Vagina (tissue), 2 donors: ENCODE data around the gene EAF1. TPM values are rescaled to one million over a fixed set of nuclear protein-coding genes. Genes with fewer than 3 reads are reported as not detected.
"Not testable (repeated sequence)": the region's sequence is repeated elsewhere in the genome, so short reads cannot be mapped to it uniquely, and the experiment has no call there.

Source experiments
- DNase-seq, 2 donors: peaks; one replicate each; pipeline ENCODE4 v3.0.0-alpha.2; 2017; ENCODE audit errors: extremely low spot score in 2 of 2
- H3K27ac ChIP-seq: fragments of 200-600 bp; sonication (generic); one replicate; pipeline ENCODE4 v1.5.1; 2019
- H3K27me3 ChIP-seq: fragments of 200-600 bp; sonication (generic); one replicate; pipeline ENCODE4 v1.5.1; 2019
- H3K36me3 ChIP-seq, 2 donors: fragments of 200-600 bp; sonication (generic); one replicate each; pipeline ENCODE4 v1.5.1; 2017 to 2019
- H3K4me1 ChIP-seq: fragments of 200-600 bp; sonication (generic); one replicate; pipeline ENCODE4 v1.5.1; 2019
- H3K4me3 ChIP-seq, 2 donors: fragments of 200-600 bp; sonication (generic); 1 replicate in 1 of 2; 2 replicates in 1 of 2; pipeline ENCODE4 v1.5.1; 2016 to 2019
- H3K9me3 ChIP-seq: fragments of 200-600 bp; sonication (generic); one replicate; pipeline ENCODE4 v1.5.1; 2019
- CTCF ChIP-seq, 3 experiments: fragments of 450-650 bp in 2 of 3; fragments of 200-600 bp in 1 of 3; sonication (generic) in 1 of 3; IDR thresholded peaks; one replicate each; pipeline ENCODE4 v1.5.1; 2017 to 2019; ENCODE audit warnings: antibody characterized with exemption in 3 of 3, mild to moderate bottlenecking in 2 of 3, moderate library complexity in 2 of 3
- POLR2A ChIP-seq, 2 donors: fragments of 450-650 bp; IDR thresholded peaks; one replicate each; pipeline ENCODE4 v1.6.1; 2017; ENCODE audit warnings: antibody characterized with exemption in 2 of 2, mild to moderate bottlenecking in 2 of 2, moderate library complexity in 2 of 2
- POLR2AphosphoS5 ChIP-seq, 2 donors: sonication (generic); formaldehyde crosslinking; IDR thresholded peaks; one replicate each; pipeline ENCODE4 v1.9.0; 2017; ENCODE audit warnings: antibody characterized with exemption in 2 of 2, mild to moderate bottlenecking in 2 of 2, low read depth in 1 of 2; ENCODE audit not compliant: insufficient read depth in 1 of 2
- intact Hi-C: fragments of 100-400 bp; cut with DNase I; formaldehyde crosslinking; loops from one replicate; pipeline ENCODE4 v1.15.1; 2023
- total RNA-seq: library from RNA; depleted of rRNA; stranded (reverse); fragments of >200 nt; gene quantifications from one replicate; pipeline ENCODE4 v1.2.3, GENCODE V29; 2016

EAF1 gene
- total RNA-seq, 1 donor from 2014 or later, result 15.7 TPM

GRCh38 chr3:15384510-15385237 lies 42.7 kb upstream of the EAF1 start:
- Histone ChIP-seq H3K27me3 (no peaks in the 10 kb centered on the region), H3K27ac (no peak overlapping the region), H3K36me3 (no peaks in the 10 kb centered on the region), H3K9me3 (peaks cover 5% of the 10 kb centered on the region), H3K4me1 (no peaks in the 10 kb centered on the region), H3K4me3 (no peak overlapping the region)
- TF ChIP-seq CTCF (IDR thresholded peaks at IDR 0.05), result no peak
- TF ChIP-seq POLR2A (IDR thresholded peaks at IDR 0.05), result no peak
- TF ChIP-seq POLR2AphosphoS5 (IDR thresholded peaks at IDR 0.05; ENCODE audit: insufficient read depth in 1 of 2, low read depth in 1 of 2), result no peak
- intact Hi-C loops, result no loop called here
- no peak for DNase-seq

DNA sequence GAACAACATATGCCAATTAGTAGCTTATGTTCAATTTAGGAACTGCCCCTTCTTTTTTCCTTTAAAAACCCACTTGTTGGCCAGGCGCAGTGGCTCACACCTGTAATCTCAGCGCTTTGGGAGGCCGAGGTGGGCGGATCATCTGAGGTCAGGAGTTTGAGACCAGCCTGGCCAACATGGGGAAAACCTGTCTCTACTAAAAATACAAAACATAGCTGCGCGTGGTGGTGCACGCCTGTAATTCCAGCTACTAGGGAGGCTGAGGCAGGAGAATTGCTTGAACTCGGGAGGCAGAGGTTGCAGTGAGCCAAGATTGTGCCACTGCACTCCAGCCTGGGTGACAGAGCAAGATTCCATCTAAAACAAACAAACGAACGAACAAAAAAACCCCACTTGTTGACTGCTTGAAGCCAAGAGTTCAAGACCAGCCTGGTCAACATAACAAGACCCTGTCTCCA lies 42.1 kb upstream of the EAF1 start:
- H3K4me3 ChIP-seq, H3K9me3 ChIP-seq, DNase-seq, H3K27ac ChIP-seq, intact Hi-C loops, H3K27me3 ChIP-seq, H3K4me1 ChIP-seq, H3K36me3 ChIP-seq: not testable (repeated sequence)

- Histone ChIP-seq H3K4me1 (no peaks in the 10 kb centered on the region), H3K27me3 (no peaks in the 10 kb centered on the region), H3K36me3 (no peaks in the 10 kb centered on the region), H3K27ac (no peak overlapping the region), H3K4me3 (no peak overlapping the region), H3K9me3 (peaks cover 5% of the 10 kb centered on the region)
- no peak for DNase-seq
- TF ChIP-seq POLR2A (IDR thresholded peaks at IDR 0.05) (no peak), CTCF (IDR thresholded peaks at IDR 0.05) (no peak), POLR2AphosphoS5 (IDR thresholded peaks at IDR 0.05; ENCODE audit: insufficient read depth in 1 of 2, low read depth in 1 of 2) (no peak)
- intact Hi-C loops, result no loop called here
Observed at GRCh38 chr3:15385901-15386653, 41.3 kb upstream of the EAF1 start.

DNA sequence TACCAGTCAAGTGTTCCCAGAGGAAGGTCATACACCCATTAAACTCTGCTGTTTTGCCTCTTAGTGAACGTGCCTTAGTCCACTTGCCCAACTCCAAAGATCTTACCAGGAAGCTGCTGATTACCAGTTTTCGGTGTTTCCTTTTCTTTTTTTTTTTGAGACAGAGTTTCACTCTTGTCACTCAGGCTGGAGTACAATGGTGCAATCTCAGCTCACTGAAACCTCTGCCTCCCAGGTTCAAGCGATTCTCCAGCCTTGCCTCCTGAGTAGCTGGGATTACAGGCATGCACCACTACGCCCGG lies 40.8 kb upstream of the EAF1 start:
- H3K27ac ChIP-seq, H3K27me3 ChIP-seq, H3K4me3 ChIP-seq, intact Hi-C loops, H3K4me1 ChIP-seq, DNase-seq, H3K9me3 ChIP-seq, H3K36me3 ChIP-seq: not testable (repeated sequence)

DNA sequence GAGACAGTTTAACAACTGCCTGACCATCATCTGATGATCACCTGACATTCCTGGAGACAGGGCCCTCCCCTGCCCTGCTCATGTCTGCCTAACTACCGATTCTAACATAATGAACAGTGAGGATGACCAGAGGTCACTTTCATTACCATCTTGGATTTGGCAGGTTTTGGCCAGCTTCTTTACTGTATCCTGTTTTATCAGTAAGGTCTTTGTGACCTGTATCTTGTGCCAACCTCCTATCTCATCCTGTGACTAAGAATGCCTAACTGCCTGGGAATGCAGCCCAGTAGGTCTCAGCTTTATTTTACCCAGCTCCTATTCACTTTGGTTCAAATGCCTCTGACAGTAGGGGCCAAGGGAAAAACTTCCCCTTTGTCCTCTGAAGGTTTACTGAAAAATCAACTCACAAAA lies 40.2 kb upstream of the EAF1 start:
- intact Hi-C loops, result no loop called here
- DNase-seq, result no peak
- Histone ChIP-seq H3K9me3 (peaks cover 5% of the 10 kb centered on the region), H3K4me1 (no peaks in the 10 kb centered on the region), H3K27me3 (no peaks in the 10 kb centered on the region), H3K4me3 (no peak overlapping the region), H3K27ac (peak overlapping the region; percentile 18), H3K36me3 (no peaks in the 10 kb centered on the region)
- TF ChIP-seq POLR2AphosphoS5 (IDR thresholded peaks at IDR 0.05; ENCODE audit: insufficient read depth in 1 of 2, low read depth in 1 of 2) (no peak), CTCF (IDR thresholded peaks at IDR 0.05) (no peak), POLR2A (IDR thresholded peaks at IDR 0.05) (no peak)

DNA sequence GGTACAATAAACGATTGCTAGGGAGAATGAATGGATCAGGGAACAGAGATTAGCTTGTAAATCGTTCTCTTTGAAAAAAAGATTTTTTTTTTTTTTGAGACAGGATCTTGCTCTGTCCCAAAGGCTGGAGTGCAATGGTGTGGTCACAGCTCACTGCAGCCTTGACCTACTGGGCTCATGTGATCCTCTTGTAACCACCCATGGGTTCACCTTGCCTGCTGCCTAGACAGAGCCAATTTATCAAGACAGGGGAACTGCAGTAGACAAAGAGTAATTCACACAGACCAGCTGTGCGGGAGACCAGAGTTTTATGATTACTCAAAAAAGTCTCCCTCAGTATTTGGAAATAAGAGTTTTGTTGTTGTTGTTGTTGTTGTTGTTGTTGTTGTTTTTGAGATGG lies 39.7 kb upstream of the EAF1 start:
- intact Hi-C loops, result no loop called here
- peak overlapping the region; percentile 18 for H3K27ac ChIP-seq
- peaks cover 5% of the 10 kb centered on the region for H3K9me3 ChIP-seq
- TF ChIP-seq CTCF (IDR thresholded peaks at IDR 0.05) (no peak), POLR2AphosphoS5 (IDR thresholded peaks at IDR 0.05; ENCODE audit: insufficient read depth in 1 of 2, low read depth in 1 of 2) (no peak), POLR2A (IDR thresholded peaks at IDR 0.05) (no peak)
- H3K27me3 ChIP-seq, result no peaks in the 10 kb centered on the region
- H3K36me3 ChIP-seq, result no peaks in the 10 kb centered on the region
- H3K4me3 ChIP-seq, result no peak overlapping the region
- no peak for DNase-seq
- no peaks in the 10 kb centered on the region for H3K4me1 ChIP-seq

DNA sequence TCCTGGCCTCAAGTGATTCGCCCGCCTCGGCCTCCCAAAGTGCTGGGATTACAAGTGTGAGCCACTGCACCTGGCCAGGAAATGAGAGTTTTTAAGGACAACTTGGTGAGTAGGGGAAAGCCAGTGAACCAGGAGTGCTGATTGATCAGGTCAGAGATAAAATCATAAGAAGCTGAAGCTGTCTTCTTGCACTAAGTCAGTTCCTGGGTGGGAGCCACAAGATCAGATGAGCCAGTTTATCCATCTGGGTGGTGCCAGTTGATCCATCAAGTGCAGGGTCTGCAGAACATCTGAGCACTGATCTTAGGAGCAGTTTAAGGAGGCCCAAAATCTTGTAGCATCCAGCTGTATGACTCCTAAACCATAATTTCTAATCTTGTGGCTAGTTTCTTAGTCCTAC lies 39.1 kb upstream of the EAF1 start:
- H3K27ac ChIP-seq, intact Hi-C loops: not testable (repeated sequence)

More for the DNA sequence above, 39.1 kb upstream of the EAF1 start:
- H3K4me3 ChIP-seq, H3K4me1 ChIP-seq, H3K27me3 ChIP-seq, H3K9me3 ChIP-seq, H3K36me3 ChIP-seq, DNase-seq: not testable (repeated sequence)
